AG04450 (cell line): ENCODE data around the gene COL5A1. TPM values are rescaled to one million over a fixed set of nuclear protein-coding genes. Genes with fewer than 3 reads are reported as not detected.

Experiments used
- CTCF ChIA-PET: fragments of 300-600, 350-600 bp; formaldehyde crosslinking; extraction: SDS; loops from one replicate; lab custom pipeline; 2022; ENCODE audit warnings: antibody characterized with exemption, inconsistent platforms; lab: Charles Lee
- POLR2A ChIA-PET: fragments of 350-600 bp; formaldehyde crosslinking; extraction: SDS; loops from one replicate; lab custom pipeline; 2021; ENCODE audit warnings: antibody characterized with exemption, inconsistent platforms; lab: Yijun Ruan, JAX
- DNase-seq: peaks from one replicate; pipeline ENCODE4 v3.0.0-alpha.2; 2011; ENCODE audit warnings: low read depth, low spot score
- H3K27ac ChIP-seq: one replicate; pipeline ENCODE4 v1.5.1; 2012; ENCODE audit warnings: low read depth, low read length, control low read depth
- H3K27me3 ChIP-seq: one replicate; pipeline ENCODE4 v1.6.0; 2012; ENCODE audit warnings: low read length; ENCODE audit not compliant: control insufficient read depth, insufficient read depth
- H3K4me3 ChIP-seq: 2 replicates; pipeline ENCODE4 v1.5.1; 2011; ENCODE audit warnings: mild to moderate bottlenecking, low read depth, low read length, control low read depth
- H3K9me3 ChIP-seq: 2 replicates; pipeline ENCODE4 v1.5.1; 2012; ENCODE audit warnings: low read length; ENCODE audit not compliant: control insufficient read depth, insufficient read depth
- polyA plus RNA-seq: library from polyadenylated mRNA; depleted of rRNA; stranded (reverse); fragments of >200 nt; gene quantifications from 2 replicates; pipeline ENCODE4 v1.2.3, GENCODE V29; 2011
- TF ChIP-seq, protein P1 (sequence below): IDR thresholded peaks from 2 replicates; pipeline ENCODE4 v1.5.1; 2011; ENCODE audit warnings: low read depth, low read length, control low read depth, inconsistent platforms

The COL5A1 gene
- polyA plus RNA-seq, 1 experiment = 73.3 TPM

DNA sequence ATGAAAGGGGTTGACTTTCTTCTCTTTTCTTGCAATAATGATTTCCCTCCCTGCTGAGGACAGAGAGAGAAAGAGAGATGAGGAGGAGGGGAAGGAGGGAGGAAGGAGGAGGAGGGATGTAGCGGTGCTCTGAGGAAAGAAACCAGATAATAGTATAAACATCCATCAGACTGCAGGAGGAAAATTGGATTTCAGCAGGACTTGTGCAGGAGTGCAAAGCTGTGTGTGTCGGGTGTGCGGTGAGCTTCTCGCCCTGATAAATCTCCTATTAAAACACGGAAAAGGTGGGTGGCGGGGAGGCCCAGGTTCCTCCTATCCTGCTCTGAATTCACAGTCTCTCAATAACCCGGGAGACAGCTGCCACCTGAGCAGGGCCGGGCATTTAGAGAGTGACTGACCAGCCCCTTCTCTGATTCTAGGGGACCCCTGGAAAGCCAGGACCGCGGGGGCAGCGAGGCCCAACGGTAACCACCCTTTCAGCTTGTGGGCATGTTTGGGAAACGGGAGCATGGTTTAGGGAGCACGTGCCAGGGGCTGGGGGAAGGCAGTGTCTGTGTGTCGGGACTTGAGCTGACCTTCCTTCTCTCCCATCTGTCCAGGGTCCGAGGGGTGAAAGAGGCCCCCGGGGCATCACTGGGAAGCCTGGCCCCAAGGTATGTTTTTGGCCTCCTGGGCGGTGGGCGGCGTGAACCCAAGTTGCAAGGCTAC, 153.2 kb downstream of the COL5A1 start:
- CTCF ChIA-PET = interaction anchor here (1.6 kb wide), 1 partner anchor 16 kb away, joined by 5 read pairs; no protein-coding TSS in a partner anchor
- Histone ChIP-seq H3K27me3 (no peaks in the 10 kb centered on the region), H3K4me3 (no peak overlapping the region), H3K9me3 (no peaks in the 10 kb centered on the region; the same call in 1 of the 2 replicates), H3K27ac (no peak overlapping the region)
- TF ChIP-seq, protein P1, sequence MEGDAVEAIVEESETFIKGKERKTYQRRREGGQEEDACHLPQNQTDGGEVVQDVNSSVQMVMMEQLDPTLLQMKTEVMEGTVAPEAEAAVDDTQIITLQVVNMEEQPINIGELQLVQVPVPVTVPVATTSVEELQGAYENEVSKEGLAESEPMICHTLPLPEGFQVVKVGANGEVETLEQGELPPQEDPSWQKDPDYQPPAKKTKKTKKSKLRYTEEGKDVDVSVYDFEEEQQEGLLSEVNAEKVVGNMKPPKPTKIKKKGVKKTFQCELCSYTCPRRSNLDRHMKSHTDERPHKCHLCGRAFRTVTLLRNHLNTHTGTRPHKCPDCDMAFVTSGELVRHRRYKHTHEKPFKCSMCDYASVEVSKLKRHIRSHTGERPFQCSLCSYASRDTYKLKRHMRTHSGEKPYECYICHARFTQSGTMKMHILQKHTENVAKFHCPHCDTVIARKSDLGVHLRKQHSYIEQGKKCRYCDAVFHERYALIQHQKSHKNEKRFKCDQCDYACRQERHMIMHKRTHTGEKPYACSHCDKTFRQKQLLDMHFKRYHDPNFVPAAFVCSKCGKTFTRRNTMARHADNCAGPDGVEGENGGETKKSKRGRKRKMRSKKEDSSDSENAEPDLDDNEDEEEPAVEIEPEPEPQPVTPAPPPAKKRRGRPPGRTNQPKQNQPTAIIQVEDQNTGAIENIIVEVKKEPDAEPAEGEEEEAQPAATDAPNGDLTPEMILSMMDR = no peak
- POLR2A ChIA-PET = no interaction called here
- DNase-seq = no peak

DNA sequence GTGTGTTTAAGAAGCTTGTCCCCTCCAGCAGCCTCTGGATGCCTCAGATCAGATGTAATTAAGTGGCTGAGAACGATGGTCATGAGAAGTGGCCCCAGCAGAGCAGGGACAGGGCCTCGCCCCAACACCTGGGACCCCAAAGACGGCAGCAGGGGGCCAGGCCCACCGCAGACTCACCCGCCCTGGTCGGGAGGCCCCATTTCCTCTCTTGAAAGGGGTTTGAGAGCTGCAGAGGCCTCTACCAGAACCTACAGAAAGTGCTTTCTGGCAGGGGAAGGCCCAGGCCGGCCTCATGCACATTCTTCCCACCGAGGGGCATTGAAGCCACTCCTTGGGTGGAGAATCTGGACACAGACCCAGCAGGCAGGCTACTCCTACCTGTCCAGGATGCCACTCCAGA, 153.8 kb downstream of the COL5A1 start:
- no peak for DNase-seq
- POLR2A ChIA-PET = no interaction called here
- CTCF ChIA-PET = interaction anchor here (1.6 kb wide), 1 partner anchor 17 kb away, joined by 5 read pairs; no protein-coding TSS in a partner anchor
- TF ChIP-seq, protein P1 = no peak
- peak overlapping the region; percentile 11 for H3K27ac ChIP-seq
- no peaks in the 10 kb centered on the region for H3K27me3 ChIP-seq
- no peaks in the 10 kb centered on the region; the same call in 1 of the 2 replicates for H3K9me3 ChIP-seq
- H3K4me3 ChIP-seq = no peak overlapping the region

DNA sequence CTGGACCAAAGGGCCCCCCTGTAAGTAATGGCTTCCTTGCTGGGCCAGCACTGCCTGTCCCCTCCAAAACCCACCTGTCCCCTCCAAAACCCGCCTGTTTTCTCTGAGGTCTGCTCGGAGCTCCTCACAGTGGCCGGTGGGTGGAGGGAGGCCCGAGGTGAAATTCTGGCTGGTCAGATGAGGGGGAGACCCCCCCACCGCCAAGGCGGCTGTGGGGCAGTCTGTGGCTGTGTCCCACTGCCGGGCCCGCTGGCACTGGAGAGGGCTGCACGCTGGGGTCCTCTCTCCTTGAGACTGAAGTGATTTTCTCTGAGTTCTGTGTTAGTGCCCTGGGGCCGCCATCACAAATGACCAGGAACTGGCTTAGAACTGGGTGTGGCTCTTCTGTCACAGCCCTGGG, 155.3 kb downstream of the COL5A1 start:
- TF ChIP-seq, protein P1 = no peak
- no peaks in the 10 kb centered on the region; the same call in 1 of the 2 replicates for H3K9me3 ChIP-seq
- POLR2A ChIA-PET = no interaction called here
- H3K4me3 ChIP-seq = no peak overlapping the region
- no peaks in the 10 kb centered on the region for H3K27me3 ChIP-seq
- H3K27ac ChIP-seq = peak overlapping the region; percentile 39
- DNase-seq = no peak
- CTCF ChIA-PET = no interaction called here

DNA sequence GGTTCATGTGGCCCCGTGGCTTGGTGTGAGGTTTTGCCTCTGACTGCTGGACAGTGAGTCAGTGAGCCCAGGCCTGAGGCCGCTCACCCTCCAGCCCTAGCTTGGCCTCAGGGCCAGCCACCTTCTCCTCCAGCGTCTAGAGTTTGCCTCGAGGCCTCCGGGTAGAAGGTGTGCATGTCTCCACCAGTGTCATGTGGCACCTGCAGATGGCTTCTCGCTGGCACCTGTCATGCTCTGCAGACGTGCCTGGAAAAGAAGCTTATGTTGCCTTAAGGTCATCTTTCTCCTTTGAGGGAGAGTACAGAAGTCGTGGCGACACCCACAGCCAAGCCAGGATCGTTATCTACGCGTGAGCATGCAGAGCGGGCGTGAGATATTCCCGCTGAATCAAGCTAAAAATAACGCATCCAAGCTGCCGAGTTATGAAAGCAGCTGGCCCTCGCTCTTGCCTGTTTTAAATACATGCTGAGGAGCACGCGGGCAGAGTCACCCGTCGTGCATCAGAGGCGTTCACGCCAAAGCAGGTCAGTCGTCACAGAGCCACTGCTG, 159.3 kb downstream of the COL5A1 start:
- H3K4me3 ChIP-seq = no peak overlapping the region
- POLR2A ChIA-PET = interaction anchor here (1.1 kb wide), 1 partner anchor 11 kb away, joined by 3 read pairs; no protein-coding TSS in a partner anchor
- DNase-seq = no peak
- TF ChIP-seq, protein P1 = no peak
- H3K27me3 ChIP-seq = no peaks in the 10 kb centered on the region
- H3K27ac ChIP-seq = no peak overlapping the region
- CTCF ChIA-PET = interaction anchor here (0.7 to 1.4 kb wide), 4 partner anchors 12 to 351 kb away, joined by 3 to 5 read pairs (median 4); no protein-coding TSS in a partner anchor
- H3K9me3 ChIP-seq = no peaks in the 10 kb centered on the region; the same call in 1 of the 2 replicates
